H7 (cell line): ENCODE measurements around the gene SLC8A3. TPM values are rescaled to one million over a fixed set of nuclear protein-coding genes. Genes with fewer than 3 reads are reported as not detected.
A peak's percentile ranks its signal among the peaks of the same experiment; 100 is the strongest.

Source experiments
- DNase-seq: peaks from one replicate; pipeline ENCODE4 v3.0.0; 2012
- H3K27me3 ChIP-seq: 2 replicates; pipeline ENCODE4 v1.6.0; 2011; ENCODE audit warnings: mild to moderate bottlenecking, low read length; ENCODE audit not compliant: control insufficient read depth, insufficient read depth
- H3K36me3 ChIP-seq: replicated peaks from 2 replicates; pipeline ENCODE4 v1.5.1; 2011; ENCODE audit warnings: low read length; ENCODE audit not compliant: control insufficient read depth, insufficient read depth
- H3K4me3 ChIP-seq: 2 replicates; pipeline ENCODE4 v1.5.1; 2011; ENCODE audit warnings: low read depth, mild to moderate bottlenecking, control low read depth, low read length, moderate library complexity; ENCODE audit not compliant: insufficient read depth
- total RNA-seq: library from RNA; depleted of rRNA; stranded (reverse); fragments of >200 nt; shearing (Covaris generic); gene quantifications from 2 replicates; pipeline ENCODE4 v1.2.3, GENCODE V29; 2014

Gene SLC8A3
- total RNA-seq, 1 experiment from 2014 or later: 0.35 TPM

DNA sequence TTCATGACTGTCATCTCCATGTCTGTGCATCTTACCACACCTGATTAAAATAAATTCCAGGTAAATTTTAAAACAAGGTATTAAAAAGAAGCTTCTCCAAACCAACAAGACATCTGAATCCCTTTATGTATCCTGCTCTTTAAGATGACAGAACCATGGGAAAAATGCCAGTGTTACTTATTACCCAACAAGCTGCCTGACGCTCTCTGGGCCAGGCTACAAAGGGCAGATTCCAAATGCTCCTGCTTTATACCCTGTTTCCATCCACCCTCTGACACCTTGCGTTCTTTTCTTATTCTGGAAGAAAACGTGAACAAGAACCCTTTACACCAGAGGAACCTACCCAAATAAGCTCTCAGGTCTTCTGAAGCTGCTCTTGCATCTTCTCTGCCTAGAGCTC is 70.7 kb downstream of the SLC8A3 start:
- no peaks in the 10 kb centered on the region for H3K36me3 ChIP-seq
- no peak for DNase-seq
- no peak overlapping the region for H3K4me3 ChIP-seq
- no peaks in the 10 kb centered on the region for H3K27me3 ChIP-seq

DNA sequence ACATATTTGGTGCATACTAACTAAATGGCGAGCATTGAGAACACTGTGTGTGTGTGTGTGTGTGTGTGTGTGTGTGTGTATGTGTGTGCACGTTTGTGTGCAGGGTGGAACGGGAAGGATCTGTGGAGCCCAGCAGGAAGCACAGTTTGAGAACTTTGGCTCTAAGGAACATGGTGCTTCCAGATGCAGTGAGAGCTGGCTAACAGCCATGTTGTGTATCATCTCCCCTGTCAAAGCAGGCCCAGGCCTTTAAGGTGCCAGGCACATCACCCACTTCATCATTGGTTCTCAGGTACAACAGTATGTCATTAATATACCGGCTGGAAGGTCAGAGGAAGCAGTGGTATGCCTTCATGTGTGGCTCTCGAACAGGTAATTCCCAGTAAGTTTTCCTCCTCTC is 72.5 kb downstream of the SLC8A3 start:
- no peaks in the 10 kb centered on the region for H3K27me3 ChIP-seq
- H3K36me3 ChIP-seq: no peaks in the 10 kb centered on the region
- no peak for DNase-seq
- H3K4me3 ChIP-seq: no peak overlapping the region

DNA sequence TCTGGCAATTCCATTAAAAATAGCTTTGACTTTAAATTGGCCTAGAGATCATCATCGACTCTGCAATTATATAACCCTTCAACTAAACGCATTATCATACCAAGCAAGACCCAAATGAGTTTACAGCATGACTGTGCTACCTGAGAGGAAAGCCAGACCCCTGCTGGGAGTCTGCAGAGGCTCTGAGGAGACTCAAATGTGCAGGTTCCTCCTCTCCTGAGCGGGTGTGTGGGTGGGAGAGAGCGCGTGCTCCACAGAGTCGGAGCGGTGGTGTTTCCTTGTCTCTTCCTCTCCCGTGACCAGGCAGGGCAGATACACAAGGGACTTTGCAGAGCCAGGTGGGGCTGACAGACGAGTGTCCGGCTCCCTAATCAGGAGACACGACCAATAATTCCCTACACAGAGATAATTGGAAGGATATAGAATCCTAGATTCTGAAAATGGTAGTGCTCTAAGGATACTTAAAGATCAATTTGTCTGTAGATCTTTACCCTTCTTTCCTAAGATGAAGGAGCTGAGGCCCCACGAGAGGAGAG is 74.1 kb downstream of the SLC8A3 start:
- Histone ChIP-seq H3K27me3 (no peaks in the 10 kb centered on the region), H3K36me3 (no peaks in the 10 kb centered on the region), H3K4me3 (no peak overlapping the region)
- no peak for DNase-seq

DNA sequence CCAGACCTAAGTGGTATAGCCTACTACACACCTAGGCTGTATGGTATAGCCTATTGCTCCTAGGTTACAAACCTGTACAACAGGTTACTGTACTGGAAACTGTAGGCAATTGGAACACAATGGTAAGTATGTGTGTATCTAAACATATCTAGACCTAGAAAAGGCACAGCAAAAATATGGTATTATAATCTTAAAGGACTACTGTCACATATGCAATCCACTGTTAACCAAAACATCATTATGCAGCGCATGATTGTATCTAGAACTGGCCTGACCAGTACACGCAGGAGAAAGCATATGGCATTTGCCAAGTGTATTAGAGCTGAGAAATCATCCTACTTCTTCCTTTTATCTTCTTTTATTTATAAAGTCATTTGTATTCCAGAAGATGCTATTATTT is 75.5 kb downstream of the SLC8A3 start:
- Histone ChIP-seq H3K4me3 (no peak overlapping the region), H3K27me3 (no peaks in the 10 kb centered on the region), H3K36me3 (no peaks in the 10 kb centered on the region)
- no peak for DNase-seq

DNA sequence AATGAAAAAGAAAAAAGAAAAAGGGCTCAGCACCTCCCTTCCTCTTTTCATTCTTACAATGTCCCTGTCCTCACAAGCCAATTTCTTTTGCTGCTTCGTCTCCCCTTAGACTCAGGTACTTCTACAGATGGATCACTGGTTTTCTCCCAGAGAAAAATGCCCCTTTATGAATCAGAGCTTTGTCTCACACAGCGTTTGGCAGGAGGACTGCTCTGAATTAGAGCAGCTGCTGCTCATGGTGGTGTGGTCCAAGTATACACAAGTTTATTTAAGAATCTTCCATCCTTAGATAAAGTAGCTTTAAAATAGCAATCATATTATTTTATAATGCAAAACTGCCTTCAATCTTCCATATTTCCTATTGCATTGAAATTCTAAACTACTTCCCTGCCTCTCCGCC is 80.3 kb downstream of the SLC8A3 start:
- no peak overlapping the region for H3K4me3 ChIP-seq
- no peak for DNase-seq
- no peaks in the 10 kb centered on the region for H3K36me3 ChIP-seq
- no peaks in the 10 kb centered on the region for H3K27me3 ChIP-seq

DNA sequence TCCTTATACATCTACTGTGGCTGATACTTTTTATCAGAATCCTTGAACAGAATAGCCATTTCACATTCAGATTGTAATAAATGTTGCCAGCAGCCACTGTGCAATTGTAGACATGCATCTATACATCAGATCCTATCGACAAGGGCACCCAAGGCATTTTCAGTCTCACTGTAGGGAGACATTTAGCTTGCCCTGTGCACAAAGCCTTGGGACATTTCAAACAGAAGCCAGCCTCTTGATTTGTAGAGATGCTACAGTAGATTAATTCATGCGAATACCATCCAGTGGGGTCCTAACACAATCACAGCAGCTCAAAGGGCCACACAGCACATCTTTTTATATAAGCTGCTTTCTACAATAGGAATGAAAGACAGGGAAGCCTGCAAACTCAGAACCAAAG is 81.4 kb downstream of the SLC8A3 start:
- Histone ChIP-seq H3K27me3 (no peaks in the 10 kb centered on the region), H3K36me3 (no peaks in the 10 kb centered on the region), H3K4me3 (no peak overlapping the region)
- no peak for DNase-seq

DNA sequence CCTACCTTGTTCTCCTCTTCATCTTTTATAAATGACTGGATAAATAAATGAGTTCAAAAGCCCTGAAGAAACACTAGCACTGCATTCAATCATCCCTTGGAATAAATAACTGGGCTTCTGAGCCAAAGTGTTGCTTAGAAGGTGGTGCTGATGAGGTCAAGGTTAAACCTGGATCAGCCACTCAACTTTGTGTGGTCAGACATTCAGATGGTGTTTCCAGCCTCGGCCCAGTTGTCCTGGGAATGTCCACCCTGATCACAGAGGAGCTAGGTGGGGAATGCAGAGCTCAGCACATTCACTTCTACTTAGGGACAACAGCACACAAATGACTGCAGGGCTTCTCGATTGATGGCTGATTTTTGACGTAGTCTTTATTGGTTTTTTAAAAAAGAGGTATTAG is 88.7 kb downstream of the SLC8A3 start:
- no peaks in the 10 kb centered on the region for H3K27me3 ChIP-seq
- no peaks in the 10 kb centered on the region for H3K36me3 ChIP-seq
- H3K4me3 ChIP-seq: no peak overlapping the region
- no peak for DNase-seq

DNA sequence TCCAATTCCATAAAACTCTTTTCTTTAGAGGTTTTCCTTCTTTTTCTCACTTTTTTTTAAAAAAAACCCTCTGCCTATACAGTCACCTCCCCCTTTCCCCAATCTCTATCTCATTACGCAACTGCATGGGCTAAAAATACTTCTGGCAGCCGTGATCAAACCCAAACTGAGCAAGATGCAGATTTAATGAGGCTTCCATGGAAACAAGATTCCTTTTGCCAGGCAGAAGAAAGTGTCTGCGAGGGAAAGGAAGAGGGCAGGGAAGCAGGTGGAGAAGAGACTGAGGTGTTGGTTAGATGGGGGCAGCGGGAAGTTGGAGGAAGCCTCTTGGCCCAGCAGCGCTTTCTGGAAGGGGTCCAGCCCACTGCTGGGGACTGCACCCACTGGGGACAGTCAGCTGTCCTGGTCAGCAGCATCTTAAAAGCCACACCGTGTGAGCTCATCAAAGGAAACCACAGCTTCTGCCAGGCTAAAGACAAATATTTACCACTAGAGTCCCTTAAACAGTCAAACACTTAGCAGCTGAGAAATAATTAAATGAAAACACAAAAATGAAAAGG is 90.4 kb downstream of the SLC8A3 start:
- no peak for DNase-seq
- no peaks in the 10 kb centered on the region for H3K27me3 ChIP-seq
- H3K36me3 ChIP-seq: no peaks in the 10 kb centered on the region
- no peak overlapping the region for H3K4me3 ChIP-seq

DNA sequence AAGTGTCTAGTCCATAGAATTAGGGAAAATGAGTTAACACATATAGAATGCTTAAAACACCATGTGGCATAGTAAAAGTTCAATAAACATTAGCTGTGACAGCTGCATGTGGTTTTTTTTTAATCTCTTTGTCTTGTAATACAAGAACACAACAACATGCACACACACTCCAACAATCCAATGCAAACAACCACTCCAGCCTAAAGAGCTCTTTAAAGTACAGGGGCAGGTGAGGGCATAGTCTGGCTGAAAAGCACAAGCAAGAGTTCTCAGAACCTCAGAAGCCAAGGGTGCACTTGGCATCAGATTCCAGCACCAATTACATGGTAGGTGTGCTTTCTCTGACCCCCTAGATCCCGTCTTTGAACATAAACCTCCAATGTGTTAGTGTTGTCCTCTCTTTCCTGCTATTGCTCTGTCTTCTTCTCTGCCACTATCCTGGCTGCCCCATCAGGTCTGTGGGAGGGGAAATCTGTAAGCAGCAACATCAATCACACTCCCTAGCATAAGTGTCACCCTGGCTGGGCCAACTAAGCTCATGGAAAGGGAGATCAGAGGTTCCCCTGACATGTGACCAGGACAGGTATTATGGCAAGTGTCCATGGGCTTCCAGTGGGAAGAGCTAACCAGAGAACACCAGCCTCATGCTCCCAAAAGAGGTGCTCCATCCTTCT is 91.0 kb downstream of the SLC8A3 start:
- Histone ChIP-seq H3K36me3 (no peaks in the 10 kb centered on the region), H3K4me3 (no peak overlapping the region), H3K27me3 (no peaks in the 10 kb centered on the region)
- no peak for DNase-seq

DNA sequence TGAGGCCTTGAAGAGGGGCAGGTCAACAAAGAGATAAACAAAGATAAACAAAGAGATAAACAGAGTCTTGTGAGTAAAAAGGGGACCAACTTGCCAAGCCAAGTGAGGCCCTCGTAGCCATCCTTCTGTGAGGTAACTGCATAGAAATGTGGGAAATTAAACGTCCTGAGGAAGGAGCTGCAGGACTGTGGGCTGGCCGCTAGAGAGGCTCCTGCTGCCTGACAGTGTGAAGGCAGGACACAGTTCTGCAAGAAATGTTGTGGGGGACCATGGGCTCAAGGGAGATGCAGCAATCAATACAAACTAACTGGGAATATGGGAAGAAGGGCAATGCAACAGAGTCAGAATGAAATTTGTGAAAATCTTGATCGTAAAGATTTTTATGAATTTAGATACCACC is 91.9 kb downstream of the SLC8A3 start:
- Histone ChIP-seq H3K4me3 (no peak overlapping the region), H3K27me3 (no peaks in the 10 kb centered on the region), H3K36me3 (no peaks in the 10 kb centered on the region)
- DNase-seq: peak; percentile 66

DNA sequence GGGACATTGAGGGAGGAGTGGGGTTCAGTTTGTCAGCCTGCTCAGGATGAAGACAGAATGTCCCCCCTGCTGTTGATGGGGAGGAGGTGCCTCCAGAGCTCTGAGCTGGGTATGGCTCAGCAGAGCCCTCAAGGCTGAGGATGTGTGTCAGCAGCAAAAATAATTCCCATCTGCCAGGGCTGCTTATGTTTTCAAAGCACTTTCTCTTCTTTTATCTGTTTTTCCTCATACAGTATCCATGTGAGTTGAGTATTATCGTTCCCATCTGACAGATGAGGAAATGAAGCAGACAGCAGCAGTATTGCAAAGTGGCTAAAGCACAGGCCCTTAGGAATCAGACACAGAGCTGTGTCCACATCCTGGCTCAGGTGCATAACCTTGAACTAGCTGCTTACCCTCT is 94.1 kb downstream of the SLC8A3 start:
- no peak overlapping the region for H3K4me3 ChIP-seq
- peak; percentile 29 for DNase-seq
- no peaks in the 10 kb centered on the region for H3K27me3 ChIP-seq
- no peaks in the 10 kb centered on the region for H3K36me3 ChIP-seq

DNA sequence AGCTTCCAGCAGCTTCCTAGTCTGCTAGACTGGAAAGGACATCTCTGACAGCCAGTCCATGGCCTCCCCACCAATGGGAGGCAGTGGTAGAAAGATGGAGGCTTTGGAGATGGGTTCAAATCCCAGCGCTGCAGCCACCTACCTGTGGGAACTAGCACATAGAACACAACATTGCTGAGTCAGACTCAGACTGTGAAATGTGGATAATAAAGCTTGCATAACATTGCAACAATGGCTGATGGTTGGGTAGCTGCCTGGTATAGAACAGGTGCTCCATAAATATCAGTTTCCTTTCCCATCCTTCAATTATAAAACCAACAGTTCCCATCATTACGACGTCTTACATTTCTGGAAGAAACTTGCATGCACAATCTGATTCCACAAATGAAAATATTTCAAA is 94.6 kb downstream of the SLC8A3 start:
- Histone ChIP-seq H3K27me3 (no peaks in the 10 kb centered on the region), H3K36me3 (no peaks in the 10 kb centered on the region), H3K4me3 (no peak overlapping the region)
- no peak for DNase-seq

DNA sequence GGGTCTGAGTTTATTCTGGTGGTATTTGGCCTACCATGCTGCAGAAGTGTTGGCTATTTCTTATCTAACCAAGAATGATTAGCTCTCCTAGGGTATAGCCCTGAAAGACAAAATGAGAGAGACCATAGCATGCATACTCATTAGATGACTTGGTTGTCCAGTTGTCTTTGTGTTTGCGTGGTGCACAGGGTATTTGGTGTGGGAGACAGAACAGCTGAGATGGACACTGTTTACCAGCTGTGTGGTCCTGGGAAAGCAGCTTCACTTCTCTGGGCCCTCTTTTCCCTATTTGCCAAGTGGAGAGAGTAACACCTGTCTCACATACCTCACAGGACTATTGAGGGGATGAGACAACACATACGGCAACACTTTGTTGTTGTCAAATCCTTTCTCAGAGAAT is 95.6 kb downstream of the SLC8A3 start:
- DNase-seq: no peak
- H3K36me3 ChIP-seq: no peaks in the 10 kb centered on the region
- H3K27me3 ChIP-seq: no peaks in the 10 kb centered on the region
- H3K4me3 ChIP-seq: no peak overlapping the region

DNA sequence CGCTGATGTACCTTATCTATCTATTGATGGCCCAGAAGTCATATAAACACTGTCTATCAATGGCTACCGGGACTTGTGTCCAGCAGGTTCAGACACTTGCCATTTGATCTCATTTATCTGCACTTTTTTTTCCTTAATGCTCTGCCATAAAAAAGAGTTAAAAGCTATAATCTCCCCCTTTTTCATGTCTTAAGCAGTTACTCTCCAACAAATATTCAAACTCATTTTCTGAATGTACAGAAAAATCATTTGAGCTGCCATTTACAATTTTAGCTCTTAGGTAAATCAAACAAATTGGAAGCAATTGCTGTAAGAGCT is 101.4 kb downstream of the SLC8A3 start:
- DNase-seq: no peak
- Histone ChIP-seq H3K27me3 (no peaks in the 10 kb centered on the region), H3K4me3 (no peak overlapping the region), H3K36me3 (no peaks in the 10 kb centered on the region)

DNA sequence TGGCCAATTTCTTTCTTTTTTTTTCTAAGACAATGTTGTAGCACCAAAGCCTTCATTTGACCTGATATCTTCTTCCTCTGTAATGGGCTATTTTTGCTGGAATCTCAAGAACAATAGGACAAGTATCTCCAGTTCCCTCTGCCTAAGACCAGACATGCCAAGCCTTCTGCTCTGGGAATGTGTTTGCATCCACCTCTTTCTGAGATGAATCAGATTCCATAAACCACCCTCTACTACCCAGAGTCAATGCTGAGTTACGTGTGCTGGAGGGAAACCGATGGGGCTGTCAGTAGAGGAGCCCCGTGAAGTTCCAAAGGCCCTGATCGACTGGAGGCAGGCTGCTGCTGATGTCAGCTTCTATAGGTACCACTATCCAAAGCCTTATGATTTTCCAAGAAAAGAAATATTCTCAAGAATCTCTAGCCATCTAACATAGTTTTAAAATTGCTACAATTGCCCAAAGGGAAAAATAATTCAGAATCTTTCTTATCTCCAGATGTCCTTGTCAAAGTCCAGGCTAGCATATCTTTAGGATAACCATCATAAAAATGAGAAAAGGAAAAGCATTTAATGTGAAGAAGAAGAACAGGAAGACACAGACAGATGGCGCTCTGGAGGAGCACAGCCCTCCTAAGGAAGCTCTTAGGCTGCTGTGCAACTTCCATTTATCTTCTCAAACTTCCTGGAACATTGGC is 101.9 kb downstream of the SLC8A3 start:
- no peak for DNase-seq
- no peak overlapping the region for H3K4me3 ChIP-seq
- no peaks in the 10 kb centered on the region for H3K27me3 ChIP-seq
- H3K36me3 ChIP-seq: no peaks in the 10 kb centered on the region
